Measurements from ENCODE around the gene RERE. TPM values are rescaled to one million over a fixed set of nuclear protein-coding genes. Genes with fewer than 3 reads are reported as not detected.

RERE gene
- total and polyA plus RNA-seq, 11 donors: 53.5 to 236 (median 121) TPM

DNA sequence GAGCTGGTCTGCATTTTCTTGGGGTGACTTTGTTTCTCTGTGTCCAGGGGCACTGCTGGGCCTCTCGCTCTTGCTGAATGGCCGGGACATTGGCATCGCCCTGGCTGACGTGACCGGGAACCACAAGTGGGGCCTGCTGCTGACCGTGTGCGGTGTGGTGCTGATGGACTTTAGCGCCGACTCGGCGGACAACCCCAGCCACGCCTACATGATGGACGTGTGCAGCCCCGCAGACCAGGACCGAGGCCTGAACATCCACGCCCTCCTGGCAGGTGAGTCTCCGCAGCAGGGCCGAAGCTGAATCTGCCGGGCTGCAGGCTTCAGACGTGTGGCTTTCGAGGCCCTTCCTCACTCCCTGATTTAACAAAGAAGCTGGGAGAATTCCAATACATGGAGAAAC is 491.7 kb downstream of the RERE start:
- H3K4me3 ChIP-seq: no peak overlapping the region
- H3K4me1 ChIP-seq: peaks cover 0 to 16% (median 6%) of the 10 kb centered on the region in 12 donors
- WGBS, 4 donors: 96 to 100% (median 97%) methylated on average over 13 to 21 of the region's 21 CpGs
- no peak for DNase-seq
- H3K27me3 ChIP-seq: no peaks in the 10 kb centered on the region
- TF ChIP-seq, protein P1, sequence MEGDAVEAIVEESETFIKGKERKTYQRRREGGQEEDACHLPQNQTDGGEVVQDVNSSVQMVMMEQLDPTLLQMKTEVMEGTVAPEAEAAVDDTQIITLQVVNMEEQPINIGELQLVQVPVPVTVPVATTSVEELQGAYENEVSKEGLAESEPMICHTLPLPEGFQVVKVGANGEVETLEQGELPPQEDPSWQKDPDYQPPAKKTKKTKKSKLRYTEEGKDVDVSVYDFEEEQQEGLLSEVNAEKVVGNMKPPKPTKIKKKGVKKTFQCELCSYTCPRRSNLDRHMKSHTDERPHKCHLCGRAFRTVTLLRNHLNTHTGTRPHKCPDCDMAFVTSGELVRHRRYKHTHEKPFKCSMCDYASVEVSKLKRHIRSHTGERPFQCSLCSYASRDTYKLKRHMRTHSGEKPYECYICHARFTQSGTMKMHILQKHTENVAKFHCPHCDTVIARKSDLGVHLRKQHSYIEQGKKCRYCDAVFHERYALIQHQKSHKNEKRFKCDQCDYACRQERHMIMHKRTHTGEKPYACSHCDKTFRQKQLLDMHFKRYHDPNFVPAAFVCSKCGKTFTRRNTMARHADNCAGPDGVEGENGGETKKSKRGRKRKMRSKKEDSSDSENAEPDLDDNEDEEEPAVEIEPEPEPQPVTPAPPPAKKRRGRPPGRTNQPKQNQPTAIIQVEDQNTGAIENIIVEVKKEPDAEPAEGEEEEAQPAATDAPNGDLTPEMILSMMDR (IDR thresholded peaks at IDR 0.05): no peak
- no peak for ATAC-seq
- H3K36me3 ChIP-seq: peaks cover 0 to 18% (median 2%) of the 10 kb centered on the region in 9 donors
- H3K27ac ChIP-seq: no peak overlapping the region
- intact Hi-C loops (cut with DNase I): loop anchor here in 1 of 10 donors (2.0 kb wide), 1 partner anchor 19 kb away; no protein-coding TSS in a partner anchor
- no peaks in the 10 kb centered on the region for H3K9me3 ChIP-seq

DNA sequence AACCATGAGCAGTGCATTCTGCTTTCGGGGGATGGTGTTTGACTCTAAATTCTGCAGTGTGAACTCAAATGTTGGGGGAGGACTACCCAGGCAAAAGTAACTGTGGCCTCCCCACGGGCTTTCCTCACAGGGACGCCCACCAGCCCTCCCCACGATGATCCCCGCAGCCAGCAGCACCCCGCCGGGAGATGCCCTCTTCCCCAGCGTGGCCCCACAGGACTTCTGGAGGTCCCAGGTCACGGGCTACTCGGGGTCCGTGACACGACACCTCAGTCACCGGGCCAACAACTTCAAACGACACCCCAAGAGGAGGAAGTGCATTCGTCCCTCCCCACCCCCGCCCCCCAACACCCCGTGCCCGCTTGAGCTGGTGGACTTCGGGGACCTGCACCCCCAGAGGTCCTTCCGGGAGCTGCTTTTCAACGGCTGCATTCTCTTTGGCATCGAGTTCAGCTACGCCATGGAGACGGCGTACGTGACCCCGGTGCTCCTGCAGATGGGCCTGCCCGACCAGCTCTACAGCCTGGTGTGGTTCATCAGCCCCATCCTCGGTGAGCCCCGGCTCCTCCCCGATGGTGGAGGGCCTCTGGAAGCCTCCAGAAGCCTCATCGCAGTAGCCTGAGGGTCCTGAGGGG is 493.1 kb downstream of the RERE start:
- peaks cover 0 to 18% (median 2%) of the 10 kb centered on the region in 9 donors for H3K36me3 ChIP-seq
- DNase-seq (no peak), ATAC-seq (no peak)
- intact Hi-C loops (cut with DNase I): no loop called here
- H3K27ac ChIP-seq: peak overlapping the region in 8 of 12 donors; percentile 14 to 82 (median 50)
- H3K4me1 ChIP-seq: peaks cover 0 to 16% (median 6%) of the 10 kb centered on the region in 12 donors
- WGBS, 4 donors: 78 to 88% (median 82%) methylated on average over 17 to 32 of the region's 32 CpGs
- H3K9me3 ChIP-seq: no peaks in the 10 kb centered on the region
- peak overlapping the region in 1 of 12 donors; percentile 3 for H3K4me3 ChIP-seq
- no peaks in the 10 kb centered on the region for H3K27me3 ChIP-seq
- no peak for TF ChIP-seq POLR2A (IDR thresholded peaks at IDR 0.05)

DNA sequence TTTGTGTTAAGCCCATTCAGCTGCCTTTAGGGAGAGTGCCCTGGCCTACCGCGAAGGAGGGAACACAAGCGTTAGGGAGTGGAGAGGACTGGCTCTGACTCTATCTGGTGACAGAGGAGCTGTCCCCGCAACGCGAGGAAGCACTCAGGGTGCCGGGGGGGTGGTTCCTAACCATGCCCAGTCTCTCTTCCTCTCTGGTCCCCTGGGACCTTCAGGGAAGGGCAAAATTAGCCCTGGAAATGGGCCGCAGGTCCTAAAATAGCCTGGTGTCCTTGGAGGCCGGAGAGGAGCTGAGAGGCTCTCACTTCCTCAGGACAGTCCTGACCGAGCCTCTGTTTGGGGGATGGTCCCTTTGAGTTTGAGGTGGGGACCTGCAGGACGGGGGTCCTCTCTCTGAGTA is 493.7 kb downstream of the RERE start:
- intact Hi-C loops (cut with DNase I): no loop called here
- peak; percentile 50 to 92 (median 74) for ATAC-seq
- Histone ChIP-seq H3K4me1 (peaks cover 0 to 19% (median 7%) of the 10 kb centered on the region in 12 donors), H3K36me3 (peaks cover 0 to 18% (median 2%) of the 10 kb centered on the region in 9 donors), H3K9me3 (no peaks in the 10 kb centered on the region), H3K27me3 (no peaks in the 10 kb centered on the region), H3K27ac (peak overlapping the region in 9 of 12 donors; percentile 14 to 82 (median 47)), H3K4me3 (peak overlapping the region in 2 of 12 donors; percentile 3)
- peak in 1 of 2 donors; percentile 20 for TF ChIP-seq POLR2A (IDR thresholded peaks at IDR 0.05)
- TF ChIP-seq, protein P1 (IDR thresholded peaks at IDR 0.05): no peak
- peak; percentile 45 to 90 (median 71) for DNase-seq
- 29 to 39% (median 32%) methylated on average over 11 of the region's 11 CpGs for WGBS, 4 donors

DNA sequence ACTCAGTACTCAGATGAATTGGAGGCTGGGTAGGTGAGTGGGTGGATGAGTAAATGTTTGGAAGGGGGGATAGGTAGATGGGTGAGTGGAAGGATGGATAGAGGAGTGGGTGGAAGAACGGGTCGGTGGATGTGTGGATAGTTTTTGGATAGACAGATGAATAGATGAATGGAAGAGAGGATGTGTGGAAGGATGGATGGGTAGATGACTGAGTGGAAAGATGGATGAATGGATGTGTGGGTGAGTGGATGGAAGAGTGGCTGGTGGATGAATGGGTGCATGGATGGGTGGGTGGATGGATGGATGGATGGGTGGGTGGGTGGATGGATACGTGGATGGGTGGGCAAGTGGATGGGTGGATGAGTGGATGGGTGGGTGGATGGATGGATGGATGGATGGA is 495.8 kb downstream of the RERE start:
- intact Hi-C loops (cut with DNase I): no loop called here
- no peak overlapping the region for H3K27ac ChIP-seq
- H3K36me3 ChIP-seq: peaks cover 0 to 9% (median 0%) of the 10 kb centered on the region in 9 donors
- H3K9me3 ChIP-seq: no peaks in the 10 kb centered on the region
- H3K4me1 ChIP-seq: peaks cover 4 to 35% (median 18%) of the 10 kb centered on the region in 12 donors
- peaks cover 0 to 6% (median 0%) of the 10 kb centered on the region in 9 donors for H3K27me3 ChIP-seq
- DNase-seq: no peak
- TF ChIP-seq, protein P1 (IDR thresholded peaks at IDR 0.05): no peak
- 86 to 95% (median 92%) methylated on average over 3 of the region's 3 CpGs for WGBS, 4 donors
- ATAC-seq: no peak
- H3K4me3 ChIP-seq: no peak overlapping the region

All from heart left ventricle (tissue), 16 donors.